OCI-LY7 (cell line): Measurements from ENCODE around the gene AOPEP. TPM values are rescaled to one million over a fixed set of nuclear protein-coding genes. Genes with fewer than 3 reads are reported as not detected.

Experiments
- BruUV-seq: library from RNA; stranded (reverse); fragments of 400-500 nt; replicated peaks from 2 replicates; lab custom pipeline; 2021; lab: Mats Ljungman, UMichigan
- CTCF ChIA-PET: fragments of 300-600 bp; sonication (Branson Sonifier 250); formaldehyde crosslinking; loops from one replicate; lab custom pipeline; 2022; ENCODE audit warnings: antibody characterized with exemption; ENCODE audit not compliant: unreplicated experiment; lab: Charles Lee
- POLR2A ChIA-PET: fragments of 300-600 bp; sonication (Branson Sonifier 250); formaldehyde crosslinking; loops from one replicate; lab custom pipeline; 2022; ENCODE audit warnings: antibody characterized with exemption; lab: Charles Lee
- DNase-seq: peaks from one replicate; pipeline ENCODE4 v3.0.0-alpha.2; 2015; ENCODE audit warnings: low spot score
- H2AFZ ChIP-seq: fragments of 200-600 bp; sonication (generic), shearing (Covaris generic); 2 replicates; pipeline ENCODE4 v1.6.1; 2014; ENCODE audit warnings: mild to moderate bottlenecking, antibody characterized with exemption, low read length, moderate library complexity
- H3K27ac ChIP-seq: fragments of 200-600 bp; sonication (generic); 2 replicates; pipeline ENCODE4 v1.5.1; 2014; ENCODE audit warnings: mixed run types, low read depth, mild to moderate bottlenecking, moderate library complexity, low read length, inconsistent platforms; ENCODE audit not compliant: poor library complexity, severe bottlenecking
- H3K36me3 ChIP-seq: fragments of 200-600 bp; sonication (generic); 2 replicates; pipeline ENCODE4 v1.6.1; 2014; ENCODE audit warnings: mild to moderate bottlenecking, antibody characterized with exemption, low read length, moderate library complexity, mixed read lengths; ENCODE audit not compliant: insufficient read depth
- H3K4me1 ChIP-seq: fragments of 200-600 bp; sonication (generic); 2 replicates; pipeline ENCODE4 v1.5.1; 2014; ENCODE audit warnings: mild to moderate bottlenecking, low read length; ENCODE audit not compliant: insufficient read depth, poor library complexity, severe bottlenecking
- H3K4me2 ChIP-seq: fragments of 200-600 bp; sonication (generic); 2 replicates; pipeline ENCODE4 v1.6.1; 2014; ENCODE audit warnings: mild to moderate bottlenecking, low read length
- H3K4me3 ChIP-seq: fragments of 200-600 bp; sonication (generic); 2 replicates; pipeline ENCODE4 v1.5.1; 2014; ENCODE audit warnings: mild to moderate bottlenecking, low read depth, low read length; ENCODE audit not compliant: poor library complexity, severe bottlenecking
- H3K79me2 ChIP-seq: fragments of 200-600 bp; sonication (generic); 2 replicates; pipeline ENCODE4 v1.6.1; 2016; ENCODE audit warnings: low read depth, mild to moderate bottlenecking, low read length, moderate library complexity, mixed read lengths; ENCODE audit not compliant: insufficient read depth
- H3K9me2 ChIP-seq: fragments of 200-600 bp; sonication (generic); 2 replicates; pipeline ENCODE4 v1.6.1; 2016; ENCODE audit warnings: mild to moderate bottlenecking, low read length, mixed read lengths; ENCODE audit not compliant: insufficient read depth
- H3K9me3 ChIP-seq: fragments of 200-600 bp; sonication (generic); 2 replicates; pipeline ENCODE4 v1.6.1; 2014; ENCODE audit warnings: mild to moderate bottlenecking, mixed run types, low read length, mixed read lengths
- H4K20me1 ChIP-seq: fragments of 200-600 bp; sonication (generic); 2 replicates; pipeline ENCODE4 v1.6.1; 2014; ENCODE audit warnings: mild to moderate bottlenecking, antibody characterized with exemption, low read length, moderate library complexity, mixed read lengths; ENCODE audit not compliant: insufficient read depth
- CTCF ChIP-seq: fragments of 200-600 bp; sonication (generic); conservative IDR thresholded peaks from 2 replicates; pipeline ENCODE4 v1.5.1; 2014; ENCODE audit warnings: mild to moderate bottlenecking, antibody characterized with exemption, low read length, moderate library complexity, mixed read lengths
- EZH2phosphoT487 ChIP-seq: fragments of 200-600 bp; sonication (generic); IDR thresholded peaks from 2 replicates; pipeline ENCODE4 v1.6.1; 2018; ENCODE audit warnings: low read depth, borderline replicate concordance, mild to moderate bottlenecking, mixed run types, antibody characterized with exemption, low read length, moderate library complexity, mixed read lengths
- intact Hi-C: fragments of 100-400 bp; cut with micrococcal nuclease; formaldehyde crosslinking; loops from one replicate; pipeline ENCODE4 v1.10.0; 2022; ENCODE audit not compliant: unreplicated experiment
- total RNA-seq, 2 experiments: library from RNA; depleted of rRNA in 1 of 2; stranded (reverse); fragments of >200 nt in 1 of 2; shearing (Covaris generic) in 1 of 2; gene quantifications; 2 replicates each; pipeline ENCODE4 v1.2.3, GENCODE V29; 2014 to 2022

AOPEP gene
- total RNA-seq, 2 experiments from 2014 or later, result 17.3 to 24.3 TPM

- intact Hi-C loops, result no loop called here
- DNase-seq, result no peak
- TF ChIP-seq EZH2phosphoT487 (no peak), CTCF (no peak)
Measured at GRCh38 chr9:94993160-94993820, 266.8 kb downstream of the AOPEP start.

GRCh38 chr9:94993821-94994165 lies 267.3 kb downstream of the AOPEP start:
- Histone ChIP-seq H2AFZ (no peak overlapping the region), H3K27ac (no peak overlapping the region), H3K9me2 (no peaks in the 10 kb centered on the region), H3K79me2 (no peaks in the 10 kb centered on the region), H3K4me2 (no peak overlapping the region), H3K36me3 (no peaks in the 10 kb centered on the region), H3K4me3 (no peak overlapping the region), H3K9me3 (no peaks in the 10 kb centered on the region), H3K4me1 (no peaks in the 10 kb centered on the region), H4K20me1 (no peaks in the 10 kb centered on the region)
- no peak for DNase-seq
- no peak for TF ChIP-seq EZH2phosphoT487
- TF ChIP-seq CTCF, result no peak
- CTCF ChIA-PET, result no interaction called here
- intact Hi-C loops, result no loop called here
- POLR2A ChIA-PET, result interaction anchor here (0.9 kb wide), 1 partner anchor 47 kb away, joined by 3 read pairs; no protein-coding TSS in a partner anchor
- no TSS peak for BruUV-seq

More at GRCh38 chr9:94993160-94993820, 266.8 kb downstream of the AOPEP start:
- Histone ChIP-seq H3K4me1 (no peaks in the 10 kb centered on the region), H3K4me3 (no peak overlapping the region), H3K4me2 (no peak overlapping the region), H3K9me2 (no peaks in the 10 kb centered on the region), H3K9me3 (no peaks in the 10 kb centered on the region), H3K79me2 (no peaks in the 10 kb centered on the region), H3K36me3 (no peaks in the 10 kb centered on the region), H2AFZ (no peak overlapping the region), H4K20me1 (no peaks in the 10 kb centered on the region), H3K27ac (no peak overlapping the region)
- BruUV-seq, result no TSS peak
- ChIA-PET POLR2A (no interaction called here), CTCF (no interaction called here)

- Histone ChIP-seq H2AFZ (no peak overlapping the region), H3K4me3 (no peak overlapping the region), H3K9me2 (no peaks in the 10 kb centered on the region), H3K36me3 (no peaks in the 10 kb centered on the region), H4K20me1 (no peaks in the 10 kb centered on the region), H3K27ac (no peak overlapping the region), H3K9me3 (no peaks in the 10 kb centered on the region), H3K79me2 (no peaks in the 10 kb centered on the region), H3K4me2 (no peak overlapping the region), H3K4me1 (no peaks in the 10 kb centered on the region)
- no peak for DNase-seq
- no TSS peak for BruUV-seq
- ChIA-PET CTCF (no interaction called here), POLR2A (interaction anchor here (1.1 to 1.3 kb wide), 2 partner anchors 42 to 307 kb away, joined by 4 to 5 read pairs; no protein-coding TSS in a partner anchor)
- intact Hi-C loops, result no loop called here
- TF ChIP-seq EZH2phosphoT487 (no peak), CTCF (no peak)
Measured at GRCh38 chr9:94995048-94995693, 268.7 kb downstream of the AOPEP start.
